Upper lobe of left lung (tissue), 6 donors: Measurements from ENCODE around the gene LSM3. TPM values are rescaled to one million over a fixed set of nuclear protein-coding genes. Genes with fewer than 3 reads are reported as not detected.
A peak's percentile ranks its signal among the peaks of the same experiment; 100 is the strongest.

Source experiments
- ATAC-seq, 2 donors: fragments of 200-7000 bp; cut with Tn5 transposase; one replicate each; pipeline ENCODE4 v1.9.1; 2022; ENCODE audit warnings: mild to moderate bottlenecking in 2 of 2, moderate library complexity in 2 of 2; ENCODE audit not compliant: low FRiP score in 2 of 2
- DNase-seq, 2 donors: peaks; one replicate each; pipeline ENCODE4 v3.0.0-alpha.2; 2019 to 2020
- H3K27ac ChIP-seq, 4 donors: fragments of 200-600 bp; sonication (generic); one replicate each; pipeline ENCODE4 v1.5.1; 2016 to 2019
- H3K27me3 ChIP-seq, 4 donors: fragments of 200-600 bp; sonication (generic); one replicate each; pipeline ENCODE4 v1.5.1; 2017 to 2019
- H3K36me3 ChIP-seq, 4 donors: fragments of 200-600 bp; sonication (generic); one replicate each; pipeline ENCODE4 v1.5.1; 2016 to 2019
- H3K4me1 ChIP-seq, 4 donors: fragments of 200-600 bp; sonication (generic); one replicate each; pipeline ENCODE4 v1.5.1; 2018 to 2019
- H3K4me3 ChIP-seq, 4 donors: fragments of 200-600 bp; sonication (generic); one replicate each; pipeline ENCODE4 v1.5.1; 2017 to 2019; ENCODE audit warnings: mild to moderate bottlenecking in 2 of 4, moderate library complexity in 1 of 4
- H3K9me3 ChIP-seq, 4 donors: fragments of 200-600 bp; sonication (generic); one replicate each; pipeline ENCODE4 v1.5.1; 2018 to 2019
- CTCF ChIP-seq, 6 experiments: fragments of 450-650 bp in 4 of 6; fragments of 200-600 bp in 2 of 6; sonication (generic) in 2 of 6; IDR thresholded peaks; one replicate each; pipeline ENCODE4 v1.5.1; 2016 to 2019; ENCODE audit warnings: antibody characterized with exemption in 6 of 6
- EP300 ChIP-seq, 4 donors: sonication (generic); formaldehyde crosslinking; IDR thresholded peaks; one replicate each; pipeline ENCODE4 v1.5.1; 2017; ENCODE audit warnings: antibody characterized with exemption in 4 of 4, control low read depth in 2 of 4
- POLR2A ChIP-seq, 4 donors: fragments of 450-650 bp; IDR thresholded peaks; one replicate each; pipeline ENCODE4 v1.5.1; 2016 to 2017; ENCODE audit warnings: antibody characterized with exemption in 4 of 4, mild to moderate bottlenecking in 2 of 4
- POLR2AphosphoS5 ChIP-seq, 2 donors: sonication (generic); formaldehyde crosslinking; IDR thresholded peaks; one replicate each; pipeline ENCODE4 v1.5.1; 2017; ENCODE audit warnings: antibody characterized with exemption in 2 of 2
- WGBS, 2 donors: methylation state at CpG; one replicate each; pipeline ENCODE4 v1.1.5; 2017 to 2018; 5-methylcytosine and 5-hydroxymethylcytosine counted together
- total RNA-seq, 6 donors: library from RNA; depleted of rRNA in 4 of 6; stranded (reverse); fragments of >200 nt in 4 of 6; gene quantifications; one replicate each; pipeline versions ENCODE4 v1.1.0 to v1.2.1, GENCODE V29; 2016 to 2021
- donor health status: DM: no; HTN: no; CAD: no; lungs with moderate emphysema.
- donor health status: DM: no; HTN: yes; CAD: no; lungs with severe emphysema.

LSM3 gene
- total RNA-seq, 6 donors from 2014 or later: 2.1 to 10.3 (median 8.6) TPM

DNA sequence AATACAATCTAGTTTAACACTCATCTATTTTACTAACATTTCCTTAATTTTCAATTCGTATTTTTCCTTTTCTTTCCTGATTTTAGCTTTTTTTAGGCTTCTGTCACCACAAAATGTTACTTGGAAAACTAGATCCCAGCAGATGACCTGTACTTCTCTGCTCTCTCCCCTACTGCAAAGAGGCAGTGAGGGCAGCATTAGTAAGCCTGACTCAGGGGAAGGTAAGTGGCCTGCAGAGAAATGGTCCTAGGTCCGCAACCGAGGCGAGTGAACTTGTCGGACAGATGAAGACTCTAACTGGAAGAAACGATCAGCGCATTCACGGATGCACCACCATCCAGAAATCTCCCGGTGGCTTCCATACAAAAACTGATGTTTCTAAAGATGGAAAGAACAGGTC lies 33.4 kb upstream of the LSM3 start:
- Histone ChIP-seq H3K9me3 (no peaks in the 10 kb centered on the region), H3K27me3 (no peaks in the 10 kb centered on the region), H3K27ac (peak overlapping the region; percentile 86 to 93 (median 88)), H3K36me3 (peaks cover 0 to 72% (median 36%) of the 10 kb centered on the region in 4 donors), H3K4me1 (peaks cover 32 to 54% (median 42%) of the 10 kb centered on the region in 4 donors), H3K4me3 (peak overlapping the region in 2 of 4 donors; percentile 7 to 21)
- DNase-seq (no peak), ATAC-seq (no peak)
- no peak for TF ChIP-seq POLR2AphosphoS5 (IDR thresholded peaks at IDR 0.05)
- TF ChIP-seq EP300 (IDR thresholded peaks at IDR 0.05): no peak
- TF ChIP-seq POLR2A (IDR thresholded peaks at IDR 0.05): no peak
- TF ChIP-seq CTCF (IDR thresholded peaks at IDR 0.05): no peak
- 90 to 93% methylated on average over 9 of the region's 9 CpGs for WGBS, 2 donors

GRCh38 chr3:14145670-14146380 lies 32.8 kb upstream of the LSM3 start:
- DNase-seq (no peak), ATAC-seq (no peak)
- H3K36me3 ChIP-seq: peaks cover 0 to 72% (median 38%) of the 10 kb centered on the region in 4 donors

GRCh38 chr3:14146381-14147065 lies 32.1 kb upstream of the LSM3 start:
- H3K9me3 ChIP-seq: no peaks in the 10 kb centered on the region
- DNase-seq (no peak), ATAC-seq (no peak)
- H3K4me1 ChIP-seq: peaks cover 32 to 54% (median 40%) of the 10 kb centered on the region in 4 donors
- no peak overlapping the region for H3K4me3 ChIP-seq
- no peaks in the 10 kb centered on the region for H3K27me3 ChIP-seq
- H3K27ac ChIP-seq: peak overlapping the region; percentile 86 to 93 (median 88)
- WGBS, 2 donors: 92 to 93% methylated on average over 9 to 10 of the region's 10 CpGs
- peaks cover 0 to 69% (median 40%) of the 10 kb centered on the region in 4 donors for H3K36me3 ChIP-seq
- TF ChIP-seq POLR2A (IDR thresholded peaks at IDR 0.05) (no peak), CTCF (IDR thresholded peaks at IDR 0.05) (peak in 1 of 6 experiments; percentile 8), EP300 (IDR thresholded peaks at IDR 0.05) (no peak)

More at GRCh38 chr3:14145670-14146380, 32.8 kb upstream of the LSM3 start:
- 83 to 90% methylated on average over 9 to 10 of the region's 10 CpGs for WGBS, 2 donors
- peak overlapping the region; percentile 86 to 93 (median 88) for H3K27ac ChIP-seq
- no peaks in the 10 kb centered on the region for H3K27me3 ChIP-seq
- H3K4me1 ChIP-seq: peaks cover 32 to 54% (median 42%) of the 10 kb centered on the region in 4 donors
- TF ChIP-seq EP300 (IDR thresholded peaks at IDR 0.05) (no peak), POLR2A (IDR thresholded peaks at IDR 0.05) (no peak), POLR2AphosphoS5 (IDR thresholded peaks at IDR 0.05) (no peak), CTCF (IDR thresholded peaks at IDR 0.05) (peak in 1 of 6 experiments; percentile 13)
- H3K4me3 ChIP-seq: peak overlapping the region in 1 of 4 donors; percentile 7
- no peaks in the 10 kb centered on the region for H3K9me3 ChIP-seq

GRCh38 chr3:14147066-14147435 lies 31.6 kb upstream of the LSM3 start:
- H3K27me3 ChIP-seq: no peaks in the 10 kb centered on the region
- H3K4me3 ChIP-seq: no peak overlapping the region
- peak overlapping the region; percentile 86 to 93 (median 88) for H3K27ac ChIP-seq
- H3K36me3 ChIP-seq: peaks cover 5 to 69% (median 39%) of the 10 kb centered on the region in 4 donors
- ATAC-seq (no peak), DNase-seq (no peak)
- WGBS, 2 donors: 79 to 92% methylated on average over 4 to 5 of the region's 5 CpGs
- peaks cover 32 to 50% (median 38%) of the 10 kb centered on the region in 4 donors for H3K4me1 ChIP-seq
- TF ChIP-seq EP300 (IDR thresholded peaks at IDR 0.05): no peak
- no peak for TF ChIP-seq POLR2A (IDR thresholded peaks at IDR 0.05)
- no peak for TF ChIP-seq CTCF (IDR thresholded peaks at IDR 0.05)
- TF ChIP-seq POLR2AphosphoS5 (IDR thresholded peaks at IDR 0.05): no peak
- no peaks in the 10 kb centered on the region for H3K9me3 ChIP-seq
